HG03558 (cell line): ENCODE measurements around the gene LRP5.
A peak's percentile ranks its signal among the peaks of the same experiment; 100 is the strongest.
"Not testable (repeated sequence)": the region's sequence is repeated elsewhere in the genome, so short reads cannot be mapped to it uniquely, and the experiment has no call there.

ENCODE experiments used
- ATAC-seq: cut with Tn5 transposase; IDR thresholded peaks from one replicate; pipeline ENCODE4 v1.9.1; 2021; ENCODE audit warnings: moderate number of reproducible peaks; ENCODE audit not compliant: unreplicated experiment; ENCODE audit errors: extremely low read depth

LRP5 gene

GRCh38 chr11:68279676-68280075, 32.7 kb upstream of the LRP5 start:
- no peak for ATAC-seq

- peak; percentile 75 for ATAC-seq
Measured at GRCh38 chr11:68282141-68282860, 30.1 kb upstream of the LRP5 start.

- no peak for ATAC-seq
Measured at GRCh38 chr11:68282861-68283230, 29.5 kb upstream of the LRP5 start.

- ATAC-seq, result not testable (repeated sequence)
Measured at GRCh38 chr11:68284588-68284987, 27.8 kb upstream of the LRP5 start.

- ATAC-seq, result no peak
Measured at GRCh38 chr11:68287419-68287818, 25.0 kb upstream of the LRP5 start.

- no peak for ATAC-seq
Measured at GRCh38 chr11:68289456-68289855, 22.9 kb upstream of the LRP5 start.

GRCh38 chr11:68293708-68294107, 18.7 kb upstream of the LRP5 start:
- no peak for ATAC-seq

- no peak for ATAC-seq
Measured at GRCh38 chr11:68295271-68295670, 17.1 kb upstream of the LRP5 start.

GRCh38 chr11:68295940-68296339, 16.5 kb upstream of the LRP5 start:
- no peak for ATAC-seq

- ATAC-seq, result no peak
Measured at GRCh38 chr11:68296344-68297051, 15.9 kb upstream of the LRP5 start.

GRCh38 chr11:68297052-68297378, 15.4 kb upstream of the LRP5 start:
- ATAC-seq, result no peak

GRCh38 chr11:68297494-68297811, 14.9 kb upstream of the LRP5 start:
- ATAC-seq, result no peak

GRCh38 chr11:68297812-68298658, 14.4 kb upstream of the LRP5 start:
- no peak for ATAC-seq

GRCh38 chr11:68298659-68299516, 13.5 kb upstream of the LRP5 start:
- ATAC-seq, result no peak

- not testable (repeated sequence) for ATAC-seq
Measured at GRCh38 chr11:68299517-68299879, 12.9 kb upstream of the LRP5 start.

- ATAC-seq, result no peak
Measured at GRCh38 chr11:68300076-68300830, 12.1 kb upstream of the LRP5 start.

- ATAC-seq, result no peak
Measured at GRCh38 chr11:68302256-68302655, 10.1 kb upstream of the LRP5 start.

GRCh38 chr11:68302670-68303069, 9.7 kb upstream of the LRP5 start:
- ATAC-seq, result no peak

GRCh38 chr11:68303083-68303482, 9.3 kb upstream of the LRP5 start:
- ATAC-seq, result no peak
